HepG2 (cell line): ENCODE results near the gene IP6K3. TPM values are rescaled to one million over a fixed set of nuclear protein-coding genes. Genes with fewer than 3 reads are reported as not detected.

Experiments
- BRF2 ChIP-seq: sonication (generic); formaldehyde crosslinking; IDR thresholded peaks from 2 replicates; pipeline ENCODE4 v1.8.1; 2022; ENCODE audit warnings: mild to moderate bottlenecking, missing genetic modification reagents
- GMEB1 ChIP-seq: sonication (generic); formaldehyde crosslinking; IDR thresholded peaks from 2 replicates; pipeline ENCODE4 v1.5.1; 2020; ENCODE audit warnings: missing genetic modification reagents, mild to moderate bottlenecking, borderline replicate concordance
- HINFP ChIP-seq: sonication (generic); formaldehyde crosslinking; IDR thresholded peaks from 2 replicates; pipeline ENCODE4 v1.4.0; 2020; ENCODE audit warnings: low read depth, mild to moderate bottlenecking, missing genetic modification reagents
- LCORL ChIP-seq, 2 experiments: fragments of 450-650 bp in 1 of 2; sonication (generic) in 1 of 2; formaldehyde crosslinking in 1 of 2; IDR thresholded peaks; 2 replicates each; pipeline versions ENCODE4 v1.5.0 to v1.6.1; 2017 to 2020; ENCODE audit warnings: antibody characterized with exemption in 1 of 2, missing genetic modification reagents in 1 of 2
- MTERF4 ChIP-seq: sonication (generic); formaldehyde crosslinking; IDR thresholded peaks from 2 replicates; pipeline ENCODE4 v1.8.0; 2023; ENCODE audit warnings: mild to moderate bottlenecking, missing genetic modification reagents
- NONO ChIP-seq, 2 experiments: fragments of 450-650 bp in 1 of 2; sonication (generic) in 1 of 2; formaldehyde crosslinking in 1 of 2; IDR thresholded peaks in 1 of 2; conservative IDR thresholded peaks in 1 of 2; 2 replicates each; pipeline versions ENCODE4 v1.6.1 to v1.8.0; 2017 to 2022; ENCODE audit warnings: mild to moderate bottlenecking in 1 of 2, missing genetic modification reagents in 1 of 2, moderate library complexity in 1 of 2
- SMAD1 ChIP-seq: sonication (generic); formaldehyde crosslinking; IDR thresholded peaks from 2 replicates; pipeline ENCODE4 v1.4.0; 2020; ENCODE audit warnings: missing genetic modification reagents, low read depth, mild to moderate bottlenecking, borderline replicate concordance
- UBTF ChIP-seq: sonication (generic); formaldehyde crosslinking; IDR thresholded peaks from 2 replicates; pipeline ENCODE4 v1.4.0; 2020; ENCODE audit warnings: mild to moderate bottlenecking, missing genetic modification reagents
- ZFAT ChIP-seq: sonication (generic); formaldehyde crosslinking; conservative IDR thresholded peaks from 2 replicates; pipeline ENCODE4 v1.8.1; 2023; ENCODE audit warnings: missing genetic modification reagents, inconsistent platforms
- ZIK1 ChIP-seq: sonication (generic); formaldehyde crosslinking; IDR thresholded peaks from 2 replicates; pipeline ENCODE4 v1.5.0; 2020; ENCODE audit warnings: mild to moderate bottlenecking, low read depth, missing genetic modification reagents, borderline replicate concordance
- ZNF543 ChIP-seq: sonication (generic); formaldehyde crosslinking; IDR thresholded peaks from 2 replicates; pipeline ENCODE4 v1.4.0; 2020; ENCODE audit warnings: mild to moderate bottlenecking, missing genetic modification reagents
- ZNF788 ChIP-seq: sonication (generic); formaldehyde crosslinking; IDR thresholded peaks from 2 replicates; pipeline ENCODE4 v1.5.0; 2020; ENCODE audit warnings: mild to moderate bottlenecking, missing genetic modification reagents, borderline replicate concordance
- polyA plus RNA-seq, 8 experiments: library from polyadenylated mRNA; depleted of rRNA in 3 of 8; stranded (reverse) in 7 of 8; unstranded in 1 of 8; fragments of >200 nt; fragmentation: Illumina TruSeq in 4 of 8; extraction: Trizol in 4 of 8; gene quantifications; 2 replicates each; pipeline versions ENCODE4 v1.2.1 to v1.2.3, GENCODE V29; 2011 to 2016; ENCODE audit warnings: low read depth in 4 of 8, missing spikeins in 1 of 8, mixed read lengths in 1 of 8; ENCODE audit not compliant: insufficient read depth in 1 of 8
- total RNA-seq, 5 experiments: library from RNA; depleted of rRNA; stranded (reverse); fragments of >200 nt; fragmentation: Illumina TruSeq; extraction: Trizol; gene quantifications; 2 replicates each; pipeline ENCODE4 v1.2.3, GENCODE V29; 2016; ENCODE audit warnings: low read depth in 1 of 5
- TF ChIP-seq, protein P1 (sequence below): IDR thresholded peaks from 2 replicates; pipeline ENCODE4 v1.6.1; 2016; ENCODE audit warnings: mild to moderate bottlenecking

The IP6K3 gene
- total and polyA plus RNA-seq, 2 of the 13 experiments (the other 11 are each of a cell fraction or from before 2014, with no cell fraction given), result 0.11 to 0.18 TPM

GRCh38 chr6:33788694-33789549 lies 42.2 kb upstream of the IP6K3 start, which contains the start of gene LEMD2 (continued):
- TF ChIP-seq BRF2 (CRISPR knock-in tag), result peak; percentile 74; the same call in 1 of the 2 replicates
- TF ChIP-seq ZNF543 (CRISPR knock-in tag), result 0 out of 2 replicates have a peak, but pooled peaks have one; percentile 62
- no peak; the same call in 1 of the 2 replicates for TF ChIP-seq MTERF4 (CRISPR knock-in tag)
- TF ChIP-seq, protein P1, sequence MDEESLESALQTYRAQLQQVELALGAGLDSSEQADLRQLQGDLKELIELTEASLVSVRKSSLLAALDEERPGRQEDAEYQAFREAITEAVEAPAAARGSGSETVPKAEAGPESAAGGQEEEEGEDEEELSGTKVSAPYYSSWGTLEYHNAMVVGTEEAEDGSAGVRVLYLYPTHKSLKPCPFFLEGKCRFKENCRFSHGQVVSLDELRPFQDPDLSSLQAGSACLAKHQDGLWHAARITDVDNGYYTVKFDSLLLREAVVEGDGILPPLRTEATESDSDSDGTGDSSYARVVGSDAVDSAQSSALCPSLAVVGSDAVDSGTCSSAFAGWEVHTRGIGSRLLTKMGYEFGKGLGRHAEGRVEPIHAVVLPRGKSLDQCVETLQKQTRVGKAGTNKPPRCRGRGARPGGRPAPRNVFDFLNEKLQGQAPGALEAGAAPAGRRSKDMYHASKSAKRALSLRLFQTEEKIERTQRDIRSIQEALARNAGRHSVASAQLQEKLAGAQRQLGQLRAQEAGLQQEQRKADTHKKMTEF (CRISPR knock-in tag), result peak; percentile 90
- peak; percentile 58; the same call in 1 of the 2 replicates for TF ChIP-seq HINFP (CRISPR knock-in tag)
- TF ChIP-seq SMAD1 (CRISPR knock-in tag), result no peak
- TF ChIP-seq ZFAT, result no peak
- TF ChIP-seq NONO (IDR thresholded peaks at IDR 0.05), result no peak
- peak; percentile 98 for TF ChIP-seq NONO (CRISPR knock-in tag; conservative IDR thresholded peaks at IDR 0.05)
- TF ChIP-seq GMEB1 (CRISPR knock-in tag), result peak; percentile 93
- peak; percentile 87 for TF ChIP-seq ZNF788 (CRISPR knock-in tag)
- peak; percentile 90 for TF ChIP-seq ZIK1 (CRISPR knock-in tag)
- peak; percentile 92; the same call in 1 of the 2 replicates for TF ChIP-seq UBTF (CRISPR knock-in tag)
- TF ChIP-seq LCORL (IDR thresholded peaks at IDR 0.05), result 0 out of 2 replicates have a peak, but pooled peaks have one; percentile 45
- TF ChIP-seq LCORL (CRISPR knock-in tag; IDR thresholded peaks at IDR 0.05), result peak; percentile 54; the same call in 1 of the 2 replicates
